ENCODE results near the gene SLC2A11.
"Not testable (repeated sequence)": the region's sequence is repeated elsewhere in the genome, so short reads cannot be mapped to it uniquely, and the experiment has no call there.

The SLC2A11 gene

DNA sequence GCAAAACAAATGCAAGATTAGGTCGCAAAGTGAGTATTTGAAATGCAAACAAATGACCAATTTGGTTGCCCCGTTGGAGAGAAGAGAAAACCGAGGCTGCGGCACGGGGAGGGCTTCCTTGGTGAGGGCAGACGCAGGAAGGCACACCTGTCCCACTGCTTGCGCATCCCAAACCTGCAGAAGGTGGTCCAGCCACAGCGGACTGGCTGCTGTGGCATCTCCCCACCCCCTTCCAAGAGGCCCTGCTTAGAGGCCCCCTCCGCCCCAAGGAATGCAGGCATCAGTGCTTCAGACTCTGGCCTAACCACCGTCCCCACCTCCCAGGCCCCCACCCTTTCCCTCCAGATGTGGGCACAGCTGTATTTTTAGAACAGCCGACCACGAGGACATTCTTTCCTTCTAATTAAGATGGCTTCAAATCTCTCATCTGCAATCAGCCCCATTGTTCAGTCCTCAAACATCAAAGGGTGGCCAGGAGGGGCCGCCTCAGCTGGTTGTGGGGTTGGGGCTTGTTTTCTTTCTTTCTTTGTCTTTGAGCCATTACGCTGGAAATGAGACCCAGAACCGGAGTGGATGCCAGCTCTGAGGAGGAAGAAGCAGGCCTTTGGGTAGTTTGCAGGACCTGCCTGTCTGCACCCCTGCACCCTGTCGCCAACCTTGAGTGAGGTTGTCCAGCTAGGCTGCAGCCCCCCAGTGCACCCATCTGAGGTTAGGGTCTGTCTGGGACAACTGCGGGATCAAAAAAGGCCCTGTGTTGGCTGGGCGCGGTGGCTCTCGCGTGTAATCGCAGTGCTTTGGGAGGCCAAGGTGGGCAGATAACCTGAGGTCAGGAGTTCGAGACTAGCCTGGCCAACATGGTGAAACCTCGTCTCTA lies 9.4 kb upstream of the SLC2A11 start:
- no peak for DNase-seq

GRCh38 chr22:23849009-23850006 lies 8.4 kb upstream of the SLC2A11 start:
- DNase-seq, result peak; percentile 89

- DNase-seq, result no peak
Measured at GRCh38 chr22:23850136-23850611, 7.5 kb upstream of the SLC2A11 start.

DNA sequence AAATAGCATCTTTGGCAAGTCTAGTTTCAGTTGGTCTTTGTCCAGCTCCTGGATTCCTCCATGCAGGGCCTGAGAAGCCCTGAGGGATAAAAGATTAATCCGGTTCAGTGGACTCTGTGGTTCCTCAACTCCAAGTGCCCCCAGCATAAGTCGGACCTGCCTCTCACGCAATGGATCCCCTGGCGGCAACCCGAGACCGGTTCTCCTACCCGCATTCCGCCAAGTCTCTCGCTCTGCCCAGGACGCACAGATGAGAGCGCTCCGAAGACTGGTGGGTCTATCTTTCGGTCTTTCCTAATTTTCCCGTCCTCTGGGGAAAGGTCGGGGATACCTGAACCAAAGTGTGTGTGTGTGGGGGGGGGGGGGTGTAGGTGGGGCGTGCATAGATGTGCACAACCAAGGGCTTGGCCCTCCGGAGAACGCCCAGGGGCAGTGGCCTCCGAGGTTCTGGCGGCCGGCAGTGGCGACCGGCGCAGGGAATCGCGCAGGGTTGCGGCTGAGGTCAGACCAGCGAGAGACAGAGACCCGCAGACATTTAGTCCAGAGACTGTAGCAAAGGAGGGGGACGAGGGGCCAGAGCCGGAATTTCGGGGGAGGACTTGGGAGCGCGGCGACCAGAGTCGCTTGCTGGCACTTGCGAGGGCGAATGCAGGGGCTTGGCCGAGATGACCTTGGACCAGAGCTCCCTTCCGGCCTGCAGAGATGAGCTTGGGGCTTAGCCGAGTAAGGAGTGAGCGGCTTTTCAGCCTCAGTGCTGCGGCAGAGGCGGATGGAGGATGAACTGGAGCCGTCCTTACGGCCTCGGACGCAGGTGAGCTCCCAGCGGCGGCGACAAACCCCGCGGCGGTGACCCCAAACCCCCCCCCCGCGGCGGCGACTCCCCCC lies 712 bp upstream of the SLC2A11 start:
- peak; percentile 33 for DNase-seq

DNA sequence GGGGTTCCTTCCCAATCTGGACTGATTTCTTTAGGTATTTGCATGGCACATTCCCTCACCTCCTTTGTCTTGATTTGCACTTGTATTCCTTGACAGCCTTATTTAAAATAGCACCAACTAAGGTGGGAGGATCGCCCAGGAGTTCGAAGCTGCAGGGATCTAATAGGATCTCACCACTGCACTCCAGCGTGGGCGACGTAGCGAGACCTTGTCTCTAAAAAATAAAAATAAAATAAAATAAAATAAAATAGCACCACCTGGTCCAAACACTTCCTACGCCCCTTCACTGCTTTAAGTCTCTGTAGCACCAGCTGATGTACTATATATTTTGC lies 775 bp downstream of the SLC2A11 start:
- DNase-seq, result no peak

GRCh38 chr22:23859201-23859600 lies 1.5 kb downstream of the SLC2A11 start:
- no peak for DNase-seq

DNA sequence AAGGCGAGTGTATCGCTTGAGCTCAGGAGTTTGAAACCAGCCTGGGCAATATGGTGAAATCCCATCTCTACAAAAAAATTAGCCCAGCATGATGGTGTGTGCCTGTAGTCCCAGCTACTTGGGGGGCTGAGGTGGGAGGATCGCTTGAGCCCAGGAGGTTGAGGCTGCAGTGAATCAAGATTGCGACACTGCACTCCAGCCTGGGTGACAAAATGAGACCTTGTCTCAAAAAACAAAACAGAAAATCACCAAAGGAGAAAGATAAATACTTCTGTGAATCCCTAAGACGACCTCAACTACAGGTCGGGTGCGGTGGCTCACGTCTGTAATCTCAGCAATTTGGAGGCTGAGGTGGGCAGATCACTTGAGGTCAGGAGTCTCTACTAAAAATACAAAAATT lies 2.5 kb downstream of the SLC2A11 start:
- not testable (repeated sequence) for DNase-seq

GRCh38 chr22:23862103-23862502 lies 4.4 kb downstream of the SLC2A11 start:
- DNase-seq, result peak; percentile 48

GRCh38 chr22:23864499-23865154 lies 7.0 kb downstream of the SLC2A11 start:
- not testable (repeated sequence) for DNase-seq

- DNase-seq, result no peak
Measured at GRCh38 chr22:23868580-23868979, 10.9 kb downstream of the SLC2A11 start.

DNA sequence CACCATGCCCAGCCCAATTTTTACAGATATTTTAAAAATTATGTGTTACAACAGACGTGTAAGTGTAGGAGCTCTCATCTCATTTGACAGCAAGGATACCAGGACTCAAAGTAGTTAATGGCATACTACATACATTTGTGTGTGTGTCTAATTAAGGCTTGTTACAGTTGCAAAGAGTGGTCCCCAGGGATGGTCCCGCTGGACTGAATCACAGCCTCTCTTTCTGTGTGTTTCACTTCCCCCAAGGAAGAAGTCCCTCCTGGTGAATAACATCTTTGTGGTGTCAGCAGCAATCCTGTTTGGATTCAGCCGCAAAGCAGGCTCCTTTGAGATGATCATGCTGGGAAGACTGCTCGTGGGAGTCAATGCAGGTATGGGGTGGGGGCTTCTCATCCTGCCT lies 17.2 kb downstream of the SLC2A11 start:
- DNase-seq, result no peak

- DNase-seq, result no peak
Measured at GRCh38 chr22:23875801-23876200, 18.1 kb downstream of the SLC2A11 start.

DNA sequence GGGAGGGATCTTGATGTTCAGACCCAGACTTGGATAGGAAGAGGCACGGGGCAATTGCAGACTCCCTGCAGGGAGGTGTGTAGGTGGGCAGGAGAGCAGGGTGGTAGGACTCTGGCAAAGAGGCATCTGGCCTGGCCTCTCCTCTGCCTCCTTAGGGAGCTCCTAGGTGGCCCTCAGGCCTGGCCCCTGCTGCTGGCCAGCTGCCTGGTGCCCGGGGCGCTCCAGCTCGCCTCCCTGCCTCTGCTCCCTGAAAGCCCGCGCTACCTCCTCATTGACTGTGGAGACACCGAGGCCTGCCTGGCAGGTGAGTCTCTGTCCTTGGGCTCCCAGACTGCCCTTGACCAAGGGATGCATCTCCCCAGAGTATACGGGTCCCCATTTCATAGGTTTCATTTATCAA lies 19.9 kb downstream of the SLC2A11 start:
- no peak for DNase-seq

DNA sequence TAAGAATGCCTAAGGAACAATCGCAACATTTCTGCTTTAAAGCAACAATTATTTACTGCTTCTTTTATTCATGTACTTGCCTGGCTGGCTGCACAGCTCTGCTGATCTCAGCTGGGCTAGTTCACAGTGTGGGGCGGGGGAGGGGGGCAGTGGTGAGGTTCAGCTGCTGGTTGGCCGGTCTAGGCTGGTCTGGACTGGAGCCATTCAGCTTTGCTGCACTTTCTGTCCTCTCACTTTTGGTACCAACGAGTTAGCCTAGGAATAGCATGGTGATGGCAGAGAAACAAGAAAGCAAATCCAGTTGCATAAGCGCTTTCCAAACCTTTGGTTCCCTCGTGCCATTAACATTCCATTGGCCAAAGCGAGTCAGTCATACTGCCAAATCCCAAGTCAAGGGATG lies 20.5 kb downstream of the SLC2A11 start:
- no peak for DNase-seq

DNA sequence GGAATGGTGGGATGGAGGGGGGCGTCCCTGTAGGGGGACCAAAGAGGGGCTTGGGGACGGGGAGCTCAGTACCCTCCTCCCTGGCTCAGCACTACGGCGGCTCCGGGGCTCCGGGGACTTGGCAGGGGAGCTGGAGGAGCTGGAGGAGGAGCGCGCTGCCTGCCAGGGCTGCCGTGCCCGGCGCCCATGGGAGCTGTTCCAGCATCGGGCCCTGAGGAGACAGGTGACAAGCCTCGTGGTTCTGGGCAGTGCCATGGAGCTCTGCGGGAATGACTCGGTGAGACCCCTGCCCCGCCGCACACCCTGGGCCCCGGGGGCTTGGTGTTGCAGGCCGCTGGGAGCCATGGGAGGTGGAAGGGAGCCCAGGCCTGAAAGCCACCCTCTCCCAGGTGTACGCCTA lies 24.7 kb downstream of the SLC2A11 start:
- DNase-seq, result no peak

DNA sequence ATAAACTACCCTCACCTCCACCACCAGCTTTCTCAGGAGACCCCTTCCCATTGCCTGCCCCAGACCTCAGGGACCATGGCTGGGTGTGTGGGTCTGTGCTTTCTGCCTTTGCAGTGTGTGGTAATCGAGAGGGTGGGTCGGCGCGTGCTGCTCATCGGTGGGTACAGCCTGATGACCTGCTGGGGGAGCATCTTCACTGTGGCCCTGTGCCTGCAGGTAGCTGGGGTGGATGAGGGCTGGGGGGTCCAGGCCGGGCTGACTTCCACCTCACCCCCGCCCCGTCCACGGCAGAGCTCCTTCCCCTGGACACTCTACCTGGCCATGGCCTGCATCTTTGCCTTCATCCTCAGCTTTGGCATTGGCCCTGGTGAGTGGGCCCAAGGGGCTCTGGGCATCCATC lies 26.0 kb downstream of the SLC2A11 start:
- DNase-seq, result no peak

GRCh38 chr22:23884140-23884539 lies 26.5 kb downstream of the SLC2A11 start:
- DNase-seq, result no peak

DNA sequence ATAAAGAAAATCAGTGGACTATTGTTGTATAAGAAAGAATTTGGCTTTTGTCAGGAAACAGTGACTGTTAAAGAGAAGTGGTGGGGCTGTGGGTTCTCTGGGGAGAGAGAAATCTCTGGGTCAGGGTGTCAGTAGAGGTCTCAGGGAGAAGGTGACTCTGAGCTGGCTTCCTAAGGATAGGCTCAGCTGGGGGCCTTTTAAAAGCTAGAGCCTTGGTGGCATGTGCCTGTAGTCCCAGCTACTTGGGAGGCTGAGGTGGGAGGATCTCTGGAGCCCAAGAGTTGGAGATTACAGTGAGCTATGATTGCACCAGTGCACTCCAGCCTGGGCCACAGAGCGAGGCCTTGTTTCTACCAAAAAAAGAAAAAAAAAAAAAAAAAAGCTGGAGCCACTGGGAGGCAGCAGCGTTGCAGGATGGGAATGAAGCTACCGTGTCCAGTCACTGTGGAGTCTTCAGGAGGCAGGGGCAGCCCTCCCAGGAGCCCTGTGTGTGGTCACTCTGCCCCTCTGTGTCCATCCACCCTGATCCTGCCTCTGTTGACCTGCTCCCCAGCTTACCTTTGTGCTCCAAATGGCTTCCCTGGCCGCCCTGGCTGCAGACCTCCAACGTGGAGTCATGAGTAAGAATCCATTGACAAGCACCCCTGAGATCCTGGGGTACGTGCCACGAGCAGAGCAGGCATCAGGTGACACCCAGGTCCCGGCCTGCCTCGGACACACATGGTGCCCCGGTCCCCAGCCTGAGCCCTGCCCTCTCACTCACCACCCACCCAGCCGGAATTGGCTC lies 31.1 kb downstream of the SLC2A11 start:
- DNase-seq, result no peak

- no peak for DNase-seq
Measured at GRCh38 chr22:23889620-23890019, 31.9 kb downstream of the SLC2A11 start.

DNA sequence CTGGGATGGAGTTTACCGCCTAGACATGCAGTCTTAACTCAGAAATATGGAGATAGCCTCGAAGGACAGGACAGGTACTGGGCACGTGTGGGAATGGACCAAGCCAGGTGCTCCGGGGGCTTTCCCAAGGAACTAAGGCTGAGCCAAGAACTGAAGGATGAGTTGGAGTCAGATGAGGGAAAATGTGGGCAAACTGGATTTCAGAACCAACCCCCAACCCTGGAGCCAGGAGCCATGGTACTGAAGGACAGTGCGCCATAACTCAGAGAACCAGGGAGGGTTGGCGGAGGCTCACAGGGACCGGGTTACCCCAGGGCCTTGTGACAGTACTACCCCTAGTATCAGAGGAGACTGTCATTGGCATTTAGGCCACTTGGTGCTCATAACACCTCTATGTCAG lies 34.1 kb downstream of the SLC2A11 start:
- DNase-seq, result no peak

- no peak for DNase-seq
Measured at GRCh38 chr22:23892130-23892529, 34.5 kb downstream of the SLC2A11 start.
